Embryonic facial prominence (tissue), 1 donor: ENCODE data around the gene EPHA6.
"Not testable (repeated sequence)": the region's sequence is repeated elsewhere in the genome, so short reads cannot be mapped to it uniquely, and the experiment has no call there.

Experiments
- DNase-seq: peaks from one replicate; pipeline ENCODE4 v3.0.0-alpha.2; 2016; ENCODE audit errors: extremely low spot score

EPHA6 gene

GRCh38 chr3:96900566-96900965 is 86.2 kb downstream of the EPHA6 start:
- DNase-seq: no peak

- DNase-seq: no peak
Observed at GRCh38 chr3:96915445-96915844, 101.1 kb downstream of the EPHA6 start.

DNA sequence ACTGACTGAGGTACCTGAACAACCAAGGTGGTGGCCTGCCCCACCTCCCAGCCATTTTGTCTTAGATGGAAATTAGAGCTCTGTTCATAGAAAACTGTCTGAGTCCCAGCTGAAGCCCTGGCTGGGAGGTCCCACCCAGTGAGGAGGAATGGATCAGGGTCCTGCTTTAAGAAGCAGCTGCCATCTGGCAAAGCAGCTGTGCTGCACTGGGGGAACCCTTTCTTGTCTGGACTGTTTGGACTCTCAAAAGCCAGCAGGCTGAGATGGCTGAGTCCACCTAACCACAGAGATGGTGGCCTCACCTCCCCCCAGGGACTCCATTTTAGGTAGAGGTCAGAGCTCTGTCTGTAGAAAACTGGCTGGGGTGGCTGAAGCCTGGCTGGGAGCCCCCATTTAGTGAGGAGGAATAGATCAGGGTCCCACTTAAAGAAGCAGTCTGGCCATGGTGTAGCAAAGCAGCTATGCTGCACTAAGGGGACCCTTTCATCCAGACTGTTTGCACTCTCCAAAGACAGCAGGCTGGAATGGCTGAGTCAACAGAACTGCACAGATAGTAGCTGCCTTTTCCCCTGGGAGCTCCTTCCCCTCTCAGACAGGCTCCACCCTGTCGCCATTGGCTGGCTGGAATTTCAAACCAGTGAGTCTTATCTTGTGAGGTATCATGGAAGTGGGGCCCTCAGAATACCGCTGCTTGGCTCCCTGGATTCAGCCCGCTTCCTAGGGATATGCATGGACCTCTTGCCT is 116.9 kb downstream of the EPHA6 start:
- no peak for DNase-seq

DNA sequence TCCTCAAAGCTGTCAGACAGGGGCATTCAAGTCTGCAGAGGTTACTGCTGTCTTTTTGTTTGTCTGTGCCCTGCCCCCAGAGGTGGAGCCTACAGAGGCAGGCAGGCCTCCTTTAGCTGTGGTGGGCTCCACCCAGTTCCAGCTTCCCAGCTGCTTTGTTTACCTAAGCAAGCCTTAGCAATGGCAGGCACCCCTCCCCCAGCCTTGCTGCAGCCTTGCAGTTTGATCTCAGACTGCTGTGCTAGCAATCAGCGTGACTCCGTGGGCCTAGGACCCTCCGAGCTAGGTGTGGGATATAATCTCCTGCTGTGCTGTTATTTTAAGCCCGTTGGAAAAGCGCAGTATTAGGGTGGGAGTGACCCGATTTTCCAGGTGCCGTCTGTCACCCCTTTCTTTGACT is 127.7 kb downstream of the EPHA6 start:
- DNase-seq: not testable (repeated sequence)

DNA sequence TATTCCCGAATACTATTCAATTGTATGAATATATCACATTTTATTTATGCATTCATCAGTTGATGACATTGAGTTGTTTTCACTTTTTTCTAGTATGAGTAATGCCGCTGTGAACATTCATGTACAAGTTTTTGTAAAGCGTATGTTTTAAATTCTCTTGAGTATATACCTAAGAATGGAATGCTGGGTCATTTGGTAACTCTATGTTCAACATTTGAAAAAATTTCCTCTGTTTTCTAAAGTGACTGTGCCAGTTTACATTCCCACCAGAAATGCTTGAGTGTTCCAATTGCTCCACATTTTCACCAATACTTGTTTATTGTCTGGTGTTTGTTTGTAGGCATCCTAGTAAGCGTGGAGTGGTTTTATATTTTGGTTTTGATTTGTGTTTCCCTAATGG is 144.5 kb downstream of the EPHA6 start:
- no peak for DNase-seq

DNA sequence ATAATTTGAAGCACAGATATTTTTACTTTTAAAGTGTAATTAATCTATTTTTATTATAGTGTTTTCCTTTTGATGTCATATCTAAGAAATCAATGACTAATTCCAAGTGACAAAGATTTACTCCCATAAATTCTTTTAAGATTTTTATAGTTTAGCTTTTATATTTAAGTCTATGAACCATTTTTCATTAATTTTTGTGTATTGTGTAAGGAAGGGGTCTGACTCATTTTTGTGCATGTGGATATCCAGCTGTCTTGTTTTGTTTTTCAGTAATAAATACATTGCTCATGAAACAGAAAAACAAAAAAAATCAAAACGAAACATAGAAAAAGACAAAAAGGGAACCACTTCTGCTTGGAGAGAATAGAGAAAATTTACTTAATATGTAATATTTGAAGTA is 145.1 kb downstream of the EPHA6 start:
- no peak for DNase-seq

DNA sequence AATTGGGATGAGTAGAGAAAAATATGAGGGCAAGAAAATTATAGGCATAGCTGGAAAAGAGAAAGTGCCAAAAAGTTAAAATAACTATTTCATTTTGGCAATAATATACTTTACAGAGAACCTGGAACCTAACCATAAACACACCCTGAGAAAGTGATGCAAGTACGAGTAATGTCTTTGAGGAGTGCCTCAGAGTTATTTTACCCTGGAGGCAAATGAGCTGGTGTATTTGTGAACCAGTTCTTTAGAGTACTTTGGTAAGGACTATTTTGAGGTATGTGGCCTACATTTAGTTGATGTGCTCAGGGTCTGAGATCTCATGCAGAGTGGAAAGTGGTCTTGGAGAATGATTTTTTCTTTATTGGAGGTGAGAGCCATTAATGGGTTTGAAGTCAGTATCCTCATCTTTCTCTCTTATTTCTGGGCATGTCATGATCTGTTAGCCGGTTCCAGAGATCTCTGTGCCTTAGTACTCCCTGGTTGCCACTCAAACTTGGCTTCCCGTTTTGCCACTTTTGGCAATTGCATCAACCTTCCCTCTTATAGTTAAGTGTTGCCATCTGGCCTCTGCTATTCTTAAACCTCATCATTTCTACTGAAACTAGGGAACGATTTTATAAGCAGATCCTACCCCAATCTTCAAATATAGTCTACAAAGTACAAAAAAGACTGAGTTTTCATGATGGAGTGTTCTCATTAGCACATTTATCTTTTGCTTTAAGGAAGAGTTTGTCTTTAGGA is 145.7 kb downstream of the EPHA6 start:
- no peak for DNase-seq

- no peak for DNase-seq
Observed at GRCh38 chr3:96960661-96961330, 146.4 kb downstream of the EPHA6 start.

- no peak for DNase-seq
Observed at GRCh38 chr3:96961576-96961975, 147.2 kb downstream of the EPHA6 start.

DNA sequence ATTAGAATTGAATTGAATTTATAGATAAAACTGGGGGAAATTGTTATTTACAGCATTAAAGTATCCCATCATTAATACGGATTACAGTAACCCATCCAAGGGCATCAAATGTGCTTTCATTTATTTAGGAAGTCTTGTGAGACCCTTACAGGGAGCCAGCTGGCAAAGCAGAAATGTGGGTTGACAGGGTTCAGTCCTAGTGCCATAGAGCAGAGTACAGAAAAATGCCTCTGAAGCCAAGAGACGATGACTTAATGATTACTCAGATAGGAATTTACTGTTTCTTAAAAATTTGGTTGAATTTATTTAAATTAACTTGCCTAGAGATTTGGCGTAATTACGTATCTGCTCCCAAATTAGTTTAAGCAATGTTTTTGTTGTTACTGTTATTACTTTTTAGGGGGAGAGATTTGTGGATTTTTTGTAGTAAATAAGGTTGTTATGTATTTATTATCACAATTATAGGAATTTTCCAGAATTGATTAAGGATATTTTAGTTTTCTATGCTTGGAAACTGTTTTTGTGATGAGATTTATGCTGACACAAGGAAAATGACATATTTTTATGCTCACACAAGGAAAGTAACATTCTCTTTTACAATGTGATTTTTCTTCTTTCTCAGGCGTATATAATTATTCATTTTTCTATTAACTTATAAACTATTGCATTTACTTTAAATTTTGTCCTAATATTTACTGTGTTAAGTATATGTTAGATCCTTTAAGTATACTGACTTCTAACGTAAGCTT is 152.0 kb downstream of the EPHA6 start:
- no peak for DNase-seq

DNA sequence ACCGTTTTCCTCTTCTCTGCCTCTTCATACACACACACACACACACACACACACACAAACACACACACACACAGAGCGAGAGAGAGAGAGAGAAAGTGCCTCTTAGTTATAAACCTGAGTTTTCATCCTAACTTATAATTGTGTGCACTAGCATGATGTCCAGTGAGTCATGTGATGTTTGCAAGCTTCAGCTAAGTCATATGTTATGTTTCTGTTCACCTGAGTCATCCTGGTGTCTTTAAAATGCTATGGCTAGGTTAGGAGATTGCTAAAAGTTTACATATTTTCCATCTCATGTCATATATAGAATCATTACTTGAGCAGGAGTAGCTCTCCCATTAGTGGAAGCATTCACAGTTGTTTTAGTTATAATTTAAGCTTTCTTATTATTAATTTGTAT is 155.8 kb downstream of the EPHA6 start:
- DNase-seq: no peak

GRCh38 chr3:96977671-96978070 is 163.3 kb downstream of the EPHA6 start:
- no peak for DNase-seq

DNA sequence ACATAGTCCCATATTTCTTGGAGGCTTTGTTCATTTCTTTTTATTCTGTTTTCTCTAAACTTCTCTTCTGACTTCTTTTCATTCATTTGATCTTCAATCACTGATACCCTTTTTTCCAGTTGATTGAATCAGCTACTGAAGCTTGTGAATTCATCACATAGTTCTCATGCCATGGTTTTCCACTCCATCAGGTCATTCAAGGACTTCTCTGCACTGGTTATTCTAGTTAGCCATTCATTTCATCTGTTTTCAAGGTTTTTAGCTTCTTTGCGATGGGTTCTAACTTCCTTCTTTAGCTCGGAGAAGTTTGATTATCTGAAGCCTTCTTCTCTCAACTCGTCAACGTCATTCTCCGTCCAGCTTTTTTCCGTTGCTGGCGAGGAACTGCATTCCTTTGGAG is 169.3 kb downstream of the EPHA6 start:
- not testable (repeated sequence) for DNase-seq

- DNase-seq: no peak
Observed at GRCh38 chr3:96986241-96986640, 171.8 kb downstream of the EPHA6 start.

DNA sequence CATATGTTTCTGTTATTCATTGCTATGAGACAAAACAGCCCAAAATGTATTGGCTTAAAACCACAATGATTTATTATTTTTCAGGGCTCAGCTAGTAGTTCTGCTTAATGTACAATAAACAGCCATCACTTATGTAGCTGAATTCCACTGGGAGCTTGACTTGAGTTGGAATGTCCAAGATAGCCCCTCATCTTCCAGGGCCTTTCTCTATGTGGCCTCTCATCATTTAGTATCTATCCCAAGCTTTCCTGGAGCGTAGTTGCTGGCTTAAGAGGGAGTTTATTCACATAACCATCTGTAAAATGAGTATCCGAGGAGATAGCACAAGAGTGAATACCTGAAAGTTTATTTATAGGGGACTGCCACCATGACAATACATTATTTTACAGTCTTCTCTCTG is 176.8 kb downstream of the EPHA6 start:
- DNase-seq: no peak

DNA sequence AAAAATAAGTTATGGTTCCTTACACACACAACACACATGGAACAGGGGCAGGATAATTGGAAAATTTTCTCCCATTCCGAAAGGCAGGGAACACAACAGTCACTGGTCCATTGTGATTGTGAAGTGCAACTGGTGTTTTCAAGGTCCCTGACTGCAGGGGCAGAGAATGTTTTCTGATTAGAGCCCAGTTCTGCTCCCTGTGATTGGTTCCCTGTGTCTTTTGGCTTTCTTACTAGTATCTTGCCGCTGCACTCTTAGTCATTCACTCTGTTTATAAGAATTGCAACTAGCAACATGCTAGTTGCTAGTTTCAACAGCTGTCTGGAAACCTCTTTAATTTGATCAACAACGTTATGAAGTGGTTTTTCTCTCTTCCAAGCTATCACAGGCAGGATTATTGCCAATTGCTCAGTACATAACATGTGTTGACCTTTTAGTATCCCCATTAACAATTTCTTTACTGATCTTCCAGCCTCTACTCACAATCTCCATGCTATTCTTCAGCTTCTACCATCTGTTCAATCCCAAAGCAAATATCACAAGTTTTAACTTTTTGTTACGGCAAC is 177.5 kb downstream of the EPHA6 start:
- DNase-seq: no peak

GRCh38 chr3:96994988-96995387 is 180.6 kb downstream of the EPHA6 start:
- no peak for DNase-seq

DNA sequence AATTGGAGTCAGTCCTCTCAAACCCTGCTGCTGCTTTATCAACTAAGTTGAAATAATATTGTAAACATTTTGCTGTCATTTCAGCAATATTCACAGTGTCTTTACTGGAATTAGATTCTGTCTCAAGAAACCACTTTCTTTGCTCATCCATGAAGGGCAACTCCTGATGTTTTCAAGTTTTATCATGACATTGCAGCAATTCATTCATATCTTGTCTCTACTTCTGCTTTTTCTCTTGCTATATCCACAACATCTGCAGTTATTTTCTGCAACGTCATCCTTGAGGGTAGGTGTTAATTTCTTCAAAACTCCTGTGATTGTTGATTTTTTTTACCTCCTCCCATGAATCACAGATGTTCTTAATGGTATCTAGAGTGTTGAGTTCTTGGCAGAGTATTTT is 181.6 kb downstream of the EPHA6 start:
- DNase-seq: no peak

GRCh38 chr3:97001611-97002010 is 187.2 kb downstream of the EPHA6 start:
- no peak for DNase-seq

DNA sequence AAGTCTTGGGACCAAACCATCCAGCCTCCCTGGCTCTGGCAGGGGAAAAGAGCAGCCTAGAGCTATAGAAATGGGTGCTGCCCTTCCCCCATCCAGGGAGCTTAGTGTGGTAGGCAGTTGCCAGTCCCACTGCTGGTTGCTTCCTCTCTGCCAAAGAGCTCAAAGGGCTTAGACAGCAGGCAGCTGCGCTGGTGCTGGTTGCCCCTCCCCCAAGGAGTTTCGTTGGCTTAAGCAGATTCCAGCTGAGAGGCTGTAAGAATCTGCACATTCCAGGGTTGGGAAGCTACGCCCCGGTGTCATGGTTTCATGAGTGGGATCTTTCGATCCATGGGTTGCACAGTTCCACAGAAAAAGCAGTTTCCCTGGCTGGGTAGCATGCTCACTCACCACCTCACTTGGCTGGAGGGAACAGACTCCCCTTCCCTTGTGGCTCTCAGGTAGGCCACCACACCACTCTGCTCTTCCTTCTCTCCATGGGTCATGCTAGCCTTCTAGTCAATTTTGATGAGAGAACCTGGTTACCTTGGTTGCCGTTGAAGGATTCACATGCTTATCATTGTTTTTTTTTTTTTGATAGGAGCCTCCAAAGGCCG is 195.1 kb downstream of the EPHA6 start:
- no peak for DNase-seq

- DNase-seq: no peak
Observed at GRCh38 chr3:97010881-97011657, 196.7 kb downstream of the EPHA6 start.
